Cardiac muscle cell (in vitro differentiated cells and primary cell): Measurements from ENCODE around the gene GFRA3. TPM values are rescaled to one million over a fixed set of nuclear protein-coding genes. Genes with fewer than 3 reads are reported as not detected.

ENCODE experiments used
- DNase-seq, 2 donors: peaks; one replicate each; pipeline versions ENCODE4 v3.0.0 to v3.0.0-alpha.2; 2010 to 2017; ENCODE audit warnings: low read depth in 1 of 2, low spot score in 1 of 2
- H3K27ac ChIP-seq: fragments of 200-600 bp; sonication (generic); 2 replicates; pipeline ENCODE4 v1.5.1; 2016
- H3K27me3 ChIP-seq: fragments of 200-600 bp; sonication (generic); 2 replicates; pipeline ENCODE4 v1.6.0; 2016; ENCODE audit warnings: control low read depth
- H3K36me3 ChIP-seq: fragments of 200-600 bp; sonication (generic); 2 replicates; pipeline ENCODE4 v1.5.1; 2016; ENCODE audit warnings: control low read depth
- H3K4me1 ChIP-seq: fragments of 200-600 bp; sonication (generic); 2 replicates; pipeline ENCODE4 v1.8.1; 2017; ENCODE audit warnings: low read depth, mild to moderate bottlenecking, mixed run types
- H3K4me3 ChIP-seq: fragments of 200-600 bp; sonication (generic); 2 replicates; pipeline ENCODE4 v1.5.1; 2016; ENCODE audit warnings: mild to moderate bottlenecking
- H3K9me3 ChIP-seq: fragments of 200-600 bp; sonication (generic); 2 replicates; pipeline ENCODE4 v1.5.1; 2017; ENCODE audit warnings: low read depth, mild to moderate bottlenecking, control low read depth
- CTCF ChIP-seq: IDR thresholded peaks from 2 replicates; pipeline ENCODE4 v1.5.1; 2012; ENCODE audit warnings: low read depth, mild to moderate bottlenecking, low read length
- polyA plus RNA-seq: library from polyadenylated mRNA; unstranded; fragments of >200 nt; fragmentation: Nextera tagmentation; extraction: Ambion mirVana; gene quantifications from 2 replicates; pipeline ENCODE4 v1.2.1, GENCODE V29; 2016
- total RNA-seq: library from RNA; depleted of rRNA; stranded (reverse); fragments of >200 nt; gene quantifications from 2 replicates; pipeline ENCODE4 v1.2.3, GENCODE V29; 2016

GFRA3 gene
- total and polyA plus RNA-seq, 2 experiments from 2014 or later = 0.39 to 0.51 TPM

GRCh38 chr5:138213161-138214029 is 61.0 kb downstream of the GFRA3 start, which contains the start of gene CDC23:
Gene CDC23, minus strand, starts transcription at chr5:138213323. Its CDS starts 11 bp downstream, at chr5:138213312.
- Histone ChIP-seq H3K27ac (peak within 1 kb of the TSS; percentile 98), H3K4me1 (peaks cover 5% of the 10 kb centered on the region), H3K36me3 (no peaks in the 10 kb centered on the region), H3K9me3 (no peaks in the 10 kb centered on the region), H3K4me3 (peak within 1 kb of the TSS; percentile 88), H3K27me3 (no peaks in the 10 kb centered on the region)
- TF ChIP-seq CTCF = no peak
- DNase-seq = peak; percentile 98

DNA sequence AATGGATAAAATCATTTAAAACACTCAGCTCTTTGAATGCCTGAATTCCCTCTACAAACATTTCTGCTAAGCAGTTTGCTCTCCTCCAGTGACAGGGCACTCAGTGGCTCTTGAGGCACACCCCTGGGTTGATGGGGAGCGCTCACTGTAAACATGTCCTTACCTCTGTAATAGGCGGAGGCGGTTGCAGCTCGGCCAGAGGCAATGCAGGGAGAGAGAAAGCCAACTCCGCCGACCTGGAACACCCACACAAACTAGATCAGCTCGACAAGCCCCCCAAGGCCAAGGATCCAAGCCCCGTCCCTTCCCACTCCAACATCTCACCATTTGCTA is 61.6 kb downstream of the GFRA3 start:
- H3K27me3 ChIP-seq = no peaks in the 10 kb centered on the region
- DNase-seq = no peak
- H3K36me3 ChIP-seq = no peaks in the 10 kb centered on the region
- peak overlapping the region; percentile 98 for H3K27ac ChIP-seq
- H3K4me3 ChIP-seq = peak overlapping the region; percentile 88
- H3K9me3 ChIP-seq = no peaks in the 10 kb centered on the region
- H3K4me1 ChIP-seq = peaks cover 5% of the 10 kb centered on the region
- no peak for TF ChIP-seq CTCF

DNA sequence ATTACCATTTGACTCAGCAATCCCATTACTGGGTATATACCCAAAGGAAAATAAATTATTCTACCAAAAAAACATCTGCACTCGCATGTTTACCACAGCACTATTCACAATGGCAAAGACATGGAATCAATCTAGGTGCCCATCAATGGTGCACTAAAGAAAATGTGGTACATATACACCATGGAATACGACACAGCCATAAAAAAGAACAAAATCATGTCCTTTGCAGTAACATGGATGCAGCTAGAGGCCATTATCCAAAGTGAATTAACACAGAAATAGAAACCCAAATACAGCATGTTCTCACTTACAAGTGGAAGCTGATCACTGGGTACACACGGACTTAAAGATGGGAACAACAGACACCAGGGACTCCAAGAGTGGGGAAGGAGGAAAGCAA is 63.4 kb downstream of the GFRA3 start:
- TF ChIP-seq CTCF = no peak
- Histone ChIP-seq H3K9me3 (no peaks in the 10 kb centered on the region), H3K4me1 (peaks cover 5% of the 10 kb centered on the region), H3K27me3 (no peaks in the 10 kb centered on the region), H3K36me3 (peaks cover 8% of the 10 kb centered on the region), H3K4me3 (no peak overlapping the region), H3K27ac (no peak overlapping the region)
- no peak for DNase-seq

Other genes with a start within 250 kb of the GFRA3 start
- gene FAM13B, start 241.5 kb downstream of the GFRA3 start, total RNA-seq = 9.4 and 15.3 TPM in 2 replicates
- 10.7 and 15.8 TPM in 2 replicates for gene FAM13B, start 241.5 kb downstream of the GFRA3 start, polyA plus RNA-seq
- not detected in 2 replicates for gene WNT8A, start 190.6 kb downstream of the GFRA3 start, total RNA-seq
- gene WNT8A, start 190.6 kb downstream of the GFRA3 start, polyA plus RNA-seq = not detected in 2 replicates
- gene NME5, start 135.2 kb downstream of the GFRA3 start, total RNA-seq = 4.1 and 7.4 TPM in 2 replicates
- gene NME5, start 135.2 kb downstream of the GFRA3 start, polyA plus RNA-seq = 8.6 and 10.4 TPM in 2 replicates
- 49.6 and 93.5 TPM in 2 replicates for gene BRD8, start 96.0 kb downstream of the GFRA3 start, total RNA-seq
- 55.2 and 67.5 TPM in 2 replicates for gene BRD8, start 96.0 kb downstream of the GFRA3 start, polyA plus RNA-seq
- 8.6 and 106 TPM in 2 replicates for gene KIF20A, start 95.5 kb downstream of the GFRA3 start, total RNA-seq
- 7.2 and 127 TPM in 2 replicates for gene KIF20A, start 95.5 kb downstream of the GFRA3 start, polyA plus RNA-seq
- 26.0 and 26.5 TPM in 2 replicates for gene CDC23, start 61.3 kb downstream of the GFRA3 start, total RNA-seq
- gene CDC23, start 61.3 kb downstream of the GFRA3 start, polyA plus RNA-seq = 60.1 and 60.5 TPM in 2 replicates
- 2.7 and 16.2 TPM in 2 replicates for gene CDC25C, start 57.2 kb upstream of the GFRA3 start, total RNA-seq
- gene CDC25C, start 57.2 kb upstream of the GFRA3 start, polyA plus RNA-seq = 5.0 and 18.8 TPM in 2 replicates
- 31.1 and 45.4 TPM in 2 replicates for gene FAM53C, start 63.6 kb upstream of the GFRA3 start, total RNA-seq
- 43.6 and 52.8 TPM in 2 replicates for gene FAM53C, start 63.6 kb upstream of the GFRA3 start, polyA plus RNA-seq
- gene KDM3B, start 78.1 kb upstream of the GFRA3 start, total RNA-seq = 69.4 and 99.2 TPM in 2 replicates
- gene KDM3B, start 78.1 kb upstream of the GFRA3 start, polyA plus RNA-seq = 36.5 and 58.4 TPM in 2 replicates
- 42.2 and 56.6 TPM in 2 replicates for gene REEP2, start 164.4 kb upstream of the GFRA3 start, total RNA-seq
- 46.7 and 53.5 TPM in 2 replicates for gene REEP2, start 164.4 kb upstream of the GFRA3 start, polyA plus RNA-seq
- gene EGR1, start 190.9 kb upstream of the GFRA3 start, total RNA-seq = 11.7 and 13.9 TPM in 2 replicates
- gene EGR1, start 190.9 kb upstream of the GFRA3 start, polyA plus RNA-seq = 24.5 and 30.5 TPM in 2 replicates